ENCODE data around the gene SLC1A2. TPM values are rescaled to one million over a fixed set of nuclear protein-coding genes. Genes with fewer than 3 reads are reported as not detected.
"Not testable (repeated sequence)": the region's sequence is repeated elsewhere in the genome, so short reads cannot be mapped to it uniquely, and the experiment has no call there.

SLC1A2 gene
- total RNA-seq, 1 donor from 2014 or later, result not detected

DNA sequence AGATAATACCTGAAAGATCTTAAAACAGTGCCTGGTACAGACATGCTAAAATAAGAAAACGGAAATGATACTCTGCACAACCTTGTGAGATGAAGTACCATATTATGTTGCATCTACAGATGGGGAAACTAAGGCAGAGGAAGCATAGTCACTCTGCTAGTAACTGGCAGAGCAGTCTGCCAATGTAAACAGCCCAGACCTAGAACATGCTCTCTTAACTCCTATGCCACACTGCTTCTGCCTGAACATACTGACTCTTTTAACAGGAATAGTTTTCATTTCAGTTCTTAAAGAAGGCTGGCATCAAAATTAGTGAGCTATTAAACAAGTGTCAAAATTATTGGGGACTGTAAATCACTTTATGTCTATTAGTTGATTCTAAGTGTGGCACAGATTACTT is 180.5 kb downstream of the SLC1A2 start:
- DNase-seq, result no peak

DNA sequence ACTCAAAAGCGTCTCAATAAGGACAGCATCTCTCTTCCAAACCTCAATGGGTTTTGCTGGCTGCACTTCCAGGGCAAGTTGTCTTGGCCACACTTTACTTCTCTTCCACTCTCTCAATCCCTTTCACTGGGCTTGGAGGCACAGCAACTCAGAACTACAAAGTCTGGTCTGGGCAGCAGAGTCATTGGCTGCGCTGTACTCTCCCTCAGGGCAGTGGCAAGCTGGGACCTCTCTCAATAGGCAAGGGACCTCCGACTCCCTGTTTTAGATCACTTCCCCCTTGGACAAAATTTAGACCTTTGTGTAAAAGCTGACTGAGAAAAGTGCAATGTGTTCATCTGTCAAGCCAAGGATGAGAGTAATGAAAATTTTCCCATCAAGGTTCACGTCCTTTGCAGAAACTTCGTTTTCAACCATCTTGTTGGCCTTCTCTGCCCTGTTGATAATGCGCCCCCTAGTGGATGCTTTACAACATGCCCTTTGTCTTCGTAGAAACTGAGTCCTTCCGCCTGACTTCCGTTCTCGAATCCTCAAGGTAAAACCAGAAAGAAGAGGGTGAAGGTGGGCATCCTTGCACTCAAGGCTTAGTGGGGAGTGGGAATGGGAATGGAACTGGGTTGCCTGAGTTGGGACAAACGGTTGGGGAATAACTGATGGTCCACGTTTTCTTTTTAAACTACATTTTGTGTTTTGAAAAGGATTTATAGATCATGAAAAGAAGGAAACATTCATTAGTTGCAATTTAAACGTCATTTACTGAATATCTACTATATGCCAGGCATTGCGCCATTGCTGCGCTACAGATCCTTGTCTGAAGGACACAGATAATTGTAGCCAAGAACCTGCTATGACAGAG is 181.3 kb downstream of the SLC1A2 start:
- peak; percentile 89 for DNase-seq

DNA sequence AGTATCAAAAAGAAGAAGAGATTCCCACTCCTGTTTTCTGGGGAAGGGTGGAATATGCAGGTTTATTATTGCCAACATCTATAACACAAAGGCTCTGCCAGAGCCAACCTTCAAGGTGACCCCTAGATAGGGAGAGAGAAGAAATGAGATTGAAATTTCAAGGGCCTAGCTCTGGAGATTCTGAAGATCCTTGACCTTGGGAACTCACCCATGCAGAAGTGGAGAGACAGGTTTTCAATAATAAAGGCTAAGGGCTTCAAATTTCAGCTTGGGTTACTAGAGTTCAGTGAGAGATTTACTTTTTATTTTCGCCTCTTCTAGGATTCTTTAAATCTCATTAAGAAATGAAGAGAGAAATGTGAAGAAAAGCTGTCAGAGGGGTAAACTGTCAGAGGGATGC is 182.0 kb downstream of the SLC1A2 start:
- DNase-seq, result no peak

DNA sequence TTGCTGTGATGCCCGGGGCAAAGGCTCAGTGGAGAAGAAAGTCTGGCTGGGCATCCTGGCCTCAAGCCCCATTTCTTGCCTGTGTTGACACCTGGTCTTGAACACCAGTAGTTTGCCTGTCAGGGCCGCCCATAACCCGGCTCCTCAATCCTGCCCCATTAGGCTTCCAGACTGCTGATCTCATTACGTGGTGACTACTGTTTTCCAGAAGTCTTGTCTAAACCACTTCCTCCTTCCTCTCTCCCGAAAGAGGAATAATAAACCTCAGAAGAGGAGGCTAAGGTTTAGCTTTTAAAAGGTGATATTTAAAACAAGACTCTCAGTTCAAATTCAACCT is 182.7 kb downstream of the SLC1A2 start:
- DNase-seq, result peak; percentile 9

DNA sequence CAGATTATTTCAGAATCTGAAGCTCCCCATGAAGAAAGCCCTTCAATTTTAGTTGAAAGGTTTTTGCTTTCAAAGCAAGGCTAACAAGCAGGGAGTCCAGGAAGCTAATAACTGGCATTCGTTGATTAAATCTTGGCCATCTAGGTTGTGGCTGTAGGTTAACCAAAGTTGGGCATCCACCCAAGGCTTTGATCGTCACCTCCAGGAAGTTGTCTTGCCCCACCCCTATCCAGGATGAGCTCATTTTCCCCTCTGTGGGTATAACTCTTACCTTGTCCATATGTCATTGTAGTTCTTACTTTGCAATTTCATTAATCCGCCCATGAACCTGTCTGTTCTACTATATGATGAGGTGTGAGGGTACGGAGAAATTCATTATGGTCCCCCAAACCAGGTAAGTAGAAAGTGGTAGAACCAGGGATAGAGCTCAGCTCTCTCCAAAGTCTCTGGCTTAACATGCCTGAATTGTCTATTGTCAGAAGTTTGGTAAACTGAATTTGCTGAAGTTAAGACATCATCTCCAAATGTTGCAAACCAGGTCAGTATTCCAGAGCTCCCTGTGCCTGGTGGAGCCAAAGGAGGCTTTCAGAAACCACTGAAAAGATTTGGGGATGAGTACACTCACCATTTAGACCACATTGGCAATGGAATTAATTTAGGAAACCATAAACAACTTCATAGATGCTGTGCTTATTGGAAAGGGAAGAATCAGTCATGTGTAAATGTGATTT is 183.3 kb downstream of the SLC1A2 start:
- no peak for DNase-seq

DNA sequence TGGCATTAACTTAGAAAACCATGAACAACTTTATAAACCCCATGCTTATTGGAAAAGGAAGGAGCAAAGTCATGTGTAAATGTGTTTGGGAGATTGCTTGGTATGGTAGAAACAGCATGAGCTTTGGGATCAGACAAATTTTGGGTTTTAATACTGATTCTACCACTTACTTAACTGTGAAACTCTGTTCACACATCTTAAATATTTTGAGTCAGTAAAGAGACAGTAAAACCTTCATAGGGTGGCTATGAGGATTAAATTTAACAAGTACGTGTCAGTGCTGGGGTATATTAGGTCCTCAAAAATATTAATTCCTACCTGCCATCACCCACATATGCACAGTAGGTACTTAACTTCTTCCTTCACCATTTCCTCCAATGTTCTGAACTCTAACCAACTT is 183.9 kb downstream of the SLC1A2 start:
- DNase-seq, result no peak

DNA sequence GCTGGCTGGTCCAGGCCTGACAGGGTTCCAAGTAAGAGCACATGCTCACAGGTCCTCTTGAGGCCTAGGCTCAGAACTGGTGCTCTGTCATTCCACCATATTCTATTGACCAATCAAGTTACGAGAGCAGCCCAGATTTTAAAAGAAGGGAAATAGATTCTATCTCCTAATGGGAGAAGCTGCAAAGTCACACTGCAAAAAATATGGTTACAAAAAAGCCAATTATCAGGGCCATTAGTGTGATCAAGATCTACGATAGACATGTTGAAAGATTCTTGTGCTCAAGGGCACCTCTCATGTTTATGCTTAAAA is 184.2 kb downstream of the SLC1A2 start:
- no peak for DNase-seq

DNA sequence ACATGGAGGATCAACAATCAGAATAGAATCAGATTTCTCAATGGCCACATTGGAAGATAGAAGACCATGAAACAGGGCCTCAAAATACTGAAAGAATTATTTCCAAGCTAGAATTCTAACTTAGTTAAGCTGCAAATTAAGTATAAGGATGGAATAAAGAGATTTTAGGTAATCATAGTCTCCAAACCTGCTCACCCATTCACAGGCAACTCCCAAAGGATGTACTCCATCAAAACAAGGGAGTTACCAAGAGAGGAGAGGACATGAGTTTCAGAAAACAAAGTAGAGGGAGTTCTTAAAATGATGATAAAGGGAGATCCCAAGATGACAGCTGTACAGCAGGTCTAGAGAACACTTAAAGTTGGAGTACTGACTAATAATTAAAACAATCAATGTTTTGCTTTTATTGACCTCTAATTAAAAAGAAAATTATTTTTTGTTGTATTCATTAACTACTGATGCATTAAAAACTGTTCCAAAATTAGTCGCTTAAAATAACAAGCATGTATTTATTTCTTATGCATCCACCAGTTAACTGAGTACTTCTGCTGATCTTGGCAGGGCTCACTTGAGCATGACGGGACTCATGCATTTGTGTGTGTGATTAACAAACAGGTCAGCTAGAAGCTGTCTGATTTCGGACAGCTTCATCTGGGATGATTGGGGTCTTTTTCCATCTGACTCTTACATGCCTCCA is 184.8 kb downstream of the SLC1A2 start:
- DNase-seq, result no peak

DNA sequence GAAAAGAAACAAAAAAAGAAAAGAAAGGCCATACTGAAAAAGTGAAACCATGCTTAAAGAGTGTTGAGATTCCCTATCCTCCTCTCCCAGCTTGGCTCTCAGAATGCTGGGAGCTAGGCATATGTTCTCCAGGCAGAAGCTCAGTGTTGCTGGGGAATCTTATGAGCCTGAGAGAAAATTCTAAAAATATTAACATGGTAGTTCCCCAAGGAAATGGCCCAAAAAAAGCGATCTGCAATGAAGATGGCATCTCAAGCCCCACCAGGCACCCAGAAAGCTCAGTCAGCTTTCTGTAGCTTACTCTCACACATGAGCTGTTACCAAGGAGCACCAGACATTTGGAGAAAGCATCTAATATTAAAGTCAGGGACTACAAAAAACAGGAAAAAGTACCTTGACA is 185.8 kb downstream of the SLC1A2 start:
- no peak for DNase-seq

DNA sequence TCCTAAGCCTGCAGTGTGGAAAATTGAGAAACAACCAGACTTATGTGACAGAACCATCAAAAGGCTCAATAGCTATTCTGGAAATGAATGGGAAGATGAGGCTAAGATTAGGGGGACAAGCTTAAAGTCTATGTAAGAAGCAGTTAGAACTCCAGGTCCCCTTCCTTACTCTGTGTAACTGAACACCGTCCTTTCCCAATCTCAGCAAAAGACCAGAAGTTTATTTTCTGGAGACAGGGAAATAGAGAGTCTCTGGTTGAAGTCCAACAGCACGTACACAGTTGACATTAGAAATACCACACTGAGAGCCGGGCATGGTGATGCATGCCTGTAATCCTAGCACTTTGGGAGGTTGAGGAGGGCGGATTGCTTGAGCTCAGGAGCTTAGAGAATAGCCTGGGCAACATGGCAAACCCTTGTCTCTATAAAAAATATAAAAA is 186.4 kb downstream of the SLC1A2 start:
- DNase-seq, result no peak

DNA sequence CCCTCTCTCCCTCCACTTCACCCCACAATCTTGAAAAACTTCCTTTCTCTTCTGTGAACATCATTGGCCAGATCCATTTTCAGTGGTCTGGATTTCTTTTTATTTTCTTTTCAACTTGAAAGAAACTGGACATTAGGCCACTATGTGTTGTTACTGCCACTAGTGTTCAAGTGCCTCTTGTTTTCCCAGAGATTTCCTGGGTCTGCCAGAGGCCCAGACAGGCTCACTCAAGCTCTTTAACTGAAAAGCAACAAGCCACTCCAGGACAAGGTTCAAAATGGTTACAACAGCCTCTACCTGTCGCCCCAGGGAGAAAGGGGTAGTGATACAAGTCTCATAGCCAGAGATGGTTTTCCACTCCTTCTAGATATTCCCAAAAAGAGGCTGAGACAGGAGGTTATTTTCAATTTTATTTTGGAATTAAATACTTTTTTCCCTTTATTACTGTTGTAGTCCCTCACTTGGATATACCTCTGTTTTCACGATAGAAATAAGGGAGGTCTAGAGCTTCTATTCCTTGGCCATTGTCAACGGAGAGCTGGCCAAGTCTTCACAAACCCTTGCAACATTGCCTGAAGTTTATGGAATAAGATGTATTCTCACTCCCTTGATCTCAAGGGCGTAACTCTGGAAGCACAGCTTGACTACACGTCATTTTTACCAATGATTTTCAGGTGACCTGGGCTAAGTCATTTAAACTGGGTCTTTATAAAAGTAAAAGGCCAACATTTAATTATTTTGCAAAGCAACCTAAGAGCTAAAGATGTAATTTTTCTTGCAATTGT is 188.1 kb downstream of the SLC1A2 start:
- no peak for DNase-seq

DNA sequence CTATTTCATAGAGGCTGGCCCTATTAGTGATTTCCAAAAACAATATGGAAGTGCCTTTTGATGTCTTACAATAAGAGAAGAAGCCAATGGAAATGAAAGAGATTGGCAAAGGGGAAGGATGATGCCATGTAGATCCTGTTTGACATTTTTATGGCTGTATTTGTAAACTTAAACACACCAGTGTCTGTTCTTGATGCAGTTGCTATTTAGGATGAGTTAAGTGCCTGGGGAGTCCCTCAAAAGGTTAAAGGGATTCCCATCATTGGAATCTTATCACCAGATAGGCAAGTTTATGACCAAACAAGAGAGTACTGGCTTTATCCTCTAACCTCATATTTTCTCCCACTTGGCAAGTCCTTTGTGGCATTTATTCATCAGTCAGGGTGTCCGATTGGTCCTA is 189.0 kb downstream of the SLC1A2 start:
- no peak for DNase-seq

DNA sequence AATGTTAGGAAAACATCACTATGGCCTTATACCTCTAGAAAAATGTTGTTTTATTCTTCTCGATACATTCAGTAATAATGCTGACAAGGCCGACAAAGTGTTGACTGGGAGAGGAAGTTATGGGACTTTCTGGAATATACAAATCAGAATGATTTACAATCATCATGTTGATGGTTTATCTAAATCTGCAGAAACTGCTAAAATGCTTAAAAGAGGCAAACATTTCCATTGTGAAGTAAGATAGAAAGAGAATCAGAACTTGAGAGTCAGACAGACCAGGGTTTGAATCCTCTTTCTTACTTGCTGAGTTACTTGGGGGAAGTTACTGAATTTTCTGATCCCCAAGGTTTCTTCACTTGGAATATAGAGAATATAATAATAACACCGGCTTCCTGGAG is 191.0 kb downstream of the SLC1A2 start:
- DNase-seq, result no peak

DNA sequence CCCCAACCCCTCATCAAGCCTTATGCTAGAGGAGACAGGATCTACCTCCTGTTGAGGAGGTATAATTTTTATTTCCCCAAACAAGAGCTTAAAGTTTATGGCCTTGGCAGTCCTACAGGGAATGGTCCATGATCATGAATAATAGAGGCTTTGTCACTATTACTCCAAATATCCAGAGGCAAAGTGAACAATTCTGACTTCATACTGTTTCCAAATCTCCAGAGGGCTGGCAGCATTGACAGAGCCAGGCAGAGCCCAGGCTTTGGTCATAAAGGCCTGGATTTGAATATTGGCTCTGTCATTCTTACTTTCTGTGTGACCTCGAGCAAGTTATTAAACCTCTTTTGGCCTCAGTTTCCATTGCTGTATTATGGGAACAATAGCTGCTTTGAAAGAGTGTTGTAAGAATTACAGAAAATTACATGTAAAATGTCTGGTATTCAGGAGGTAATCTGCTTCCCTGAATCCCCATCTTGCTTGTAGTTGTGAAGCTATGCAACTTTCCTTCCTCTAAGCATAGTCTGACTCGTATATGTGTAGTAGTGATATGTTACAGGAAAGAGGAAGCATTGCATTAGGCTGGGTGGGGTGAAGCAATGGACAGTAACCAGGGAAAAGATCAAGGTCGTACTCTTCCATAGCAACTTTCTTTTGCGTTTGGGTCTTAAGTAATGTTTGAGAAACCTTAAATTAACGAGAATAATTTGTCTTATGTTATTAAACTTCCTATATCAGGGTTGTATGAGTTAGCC is 191.6 kb downstream of the SLC1A2 start:
- DNase-seq, result no peak

DNA sequence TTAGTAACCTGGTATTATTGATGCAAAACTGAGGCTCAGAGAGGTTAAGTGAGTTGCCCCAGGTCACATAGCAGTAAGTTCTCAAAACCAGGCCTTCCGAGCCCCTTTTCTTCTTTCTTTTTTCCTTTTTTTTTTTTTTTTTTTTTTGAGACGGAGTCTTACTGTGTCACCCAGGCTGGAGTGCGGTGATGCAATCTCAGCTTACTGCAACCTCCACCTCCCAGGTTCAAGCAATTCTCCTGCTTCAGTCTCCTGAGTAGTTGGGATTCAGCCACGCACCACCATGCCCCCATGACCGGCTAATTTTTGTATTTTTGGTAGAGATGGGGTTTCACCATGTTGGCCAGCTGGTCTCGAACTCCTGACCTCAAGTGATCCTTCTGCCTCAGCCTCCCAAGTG is 192.6 kb downstream of the SLC1A2 start:
- not testable (repeated sequence) for DNase-seq

DNA sequence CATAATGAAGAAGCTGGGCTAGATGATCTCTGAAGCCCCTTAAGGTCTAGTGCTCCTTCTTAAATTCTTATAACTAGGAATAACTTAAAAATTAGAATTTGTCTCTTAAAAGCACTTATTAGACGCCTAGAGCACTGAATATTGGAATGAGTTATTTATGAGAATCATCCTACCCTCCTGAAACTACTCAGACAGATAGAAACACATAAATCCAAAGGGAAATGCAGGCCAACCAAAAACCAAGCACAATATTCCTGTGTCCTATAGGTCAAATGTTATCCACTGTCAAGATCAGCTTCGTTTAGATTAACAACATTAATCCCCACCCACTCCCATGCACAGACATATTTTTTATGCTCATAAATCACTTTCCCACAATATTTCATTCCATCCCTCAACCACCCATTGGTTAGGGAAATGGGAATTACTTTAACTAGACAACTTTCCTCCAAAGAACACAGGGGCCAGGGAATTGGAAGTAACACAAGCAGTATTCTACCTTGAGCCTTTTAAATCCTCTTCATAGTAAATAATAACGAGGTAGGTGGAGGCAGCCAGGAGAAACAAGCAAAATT is 193.3 kb downstream of the SLC1A2 start:
- DNase-seq, result no peak

DNA sequence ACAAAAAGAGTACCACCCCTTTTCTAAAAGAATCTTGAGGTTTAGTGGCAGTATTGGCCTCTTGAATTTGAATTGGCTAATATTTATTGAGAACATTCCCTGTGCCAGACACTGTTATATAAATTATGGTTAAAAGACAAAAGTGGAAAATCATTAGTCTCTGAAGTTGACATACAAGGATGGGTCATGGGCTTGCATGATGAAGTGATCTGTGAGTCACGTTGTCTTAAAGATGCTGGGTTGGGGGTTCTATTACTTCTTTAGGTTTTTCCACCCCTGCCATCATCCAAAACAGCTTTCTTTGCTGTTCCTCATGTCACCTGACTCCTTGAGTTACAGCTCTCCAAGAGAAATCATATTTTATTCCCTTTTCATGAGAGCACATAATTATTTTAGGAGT is 195.4 kb downstream of the SLC1A2 start:
- DNase-seq, result no peak

DNA sequence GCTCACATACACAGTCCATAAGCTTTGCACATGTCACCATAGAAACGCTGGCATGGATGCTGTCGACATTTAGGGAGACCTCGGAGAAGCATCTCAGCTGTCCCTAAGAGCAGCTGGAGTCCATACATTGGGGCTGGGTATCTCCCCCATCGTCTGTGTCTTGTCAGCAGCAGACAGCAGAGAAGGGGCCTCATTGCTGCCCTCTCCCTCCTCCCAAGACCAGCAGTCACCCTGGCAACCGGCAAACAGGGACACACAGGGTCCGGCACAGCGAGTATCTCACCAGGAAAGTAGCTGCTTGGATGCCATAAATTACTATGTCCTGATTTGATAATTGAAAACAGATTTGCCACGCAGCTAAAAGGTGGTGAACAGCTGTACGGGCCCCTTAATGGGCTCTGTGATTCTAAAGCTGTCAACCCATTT is 196.0 kb downstream of the SLC1A2 start:
- no peak for DNase-seq

DNA sequence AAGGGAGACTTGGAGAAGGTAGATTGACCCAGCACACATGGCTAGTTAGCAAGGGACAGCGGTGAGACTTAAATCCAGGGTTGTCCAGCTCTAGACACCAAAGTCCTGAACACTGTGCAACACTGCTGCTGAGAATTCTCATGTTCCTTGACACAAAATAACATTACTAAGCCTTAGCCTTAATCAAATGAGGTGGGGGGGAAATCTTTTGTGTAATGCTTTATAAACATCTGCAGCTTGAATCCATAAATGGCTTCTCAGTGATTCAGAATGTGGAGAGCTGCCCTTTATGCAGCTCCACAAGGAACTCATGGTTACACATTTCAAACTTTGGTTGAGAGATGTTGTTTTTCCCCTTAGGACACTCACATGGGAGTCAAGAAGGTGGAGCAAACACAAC is 200.4 kb downstream of the SLC1A2 start:
- DNase-seq, result no peak

DNA sequence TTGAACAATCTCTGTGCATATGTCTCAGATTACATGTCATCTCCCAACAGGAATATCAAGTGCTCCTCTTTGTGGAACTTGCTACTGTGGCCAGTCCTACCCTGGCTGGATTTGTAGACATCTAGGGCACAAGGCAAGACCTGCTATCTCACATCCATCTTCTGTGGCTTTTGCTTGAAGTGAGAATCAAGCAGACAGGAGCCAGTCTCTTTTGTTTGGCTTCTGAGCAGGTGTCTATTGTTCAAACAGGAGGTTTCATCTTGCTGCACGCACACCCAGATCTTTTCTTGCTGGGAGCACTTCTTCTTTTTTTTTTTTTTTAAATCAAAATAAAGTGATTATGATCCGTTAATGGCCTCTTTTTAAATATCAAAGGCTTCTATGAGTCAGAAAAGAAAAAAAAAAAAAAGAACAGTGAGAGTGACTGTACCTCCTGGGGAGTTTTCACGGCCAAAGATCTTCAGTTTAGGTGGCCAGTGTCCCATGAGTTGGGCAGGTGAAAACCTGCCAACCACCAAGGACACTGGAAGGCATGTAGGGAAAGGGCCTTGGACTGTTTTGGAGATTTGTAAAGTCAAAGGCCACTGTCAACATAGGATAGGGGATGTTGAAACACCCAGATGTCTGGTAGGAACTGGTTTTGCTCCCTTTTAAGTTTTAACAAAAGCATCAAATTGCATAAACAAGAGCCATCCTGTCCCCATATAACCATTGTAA is 202.2 kb downstream of the SLC1A2 start:
- DNase-seq, result no peak

DNA sequence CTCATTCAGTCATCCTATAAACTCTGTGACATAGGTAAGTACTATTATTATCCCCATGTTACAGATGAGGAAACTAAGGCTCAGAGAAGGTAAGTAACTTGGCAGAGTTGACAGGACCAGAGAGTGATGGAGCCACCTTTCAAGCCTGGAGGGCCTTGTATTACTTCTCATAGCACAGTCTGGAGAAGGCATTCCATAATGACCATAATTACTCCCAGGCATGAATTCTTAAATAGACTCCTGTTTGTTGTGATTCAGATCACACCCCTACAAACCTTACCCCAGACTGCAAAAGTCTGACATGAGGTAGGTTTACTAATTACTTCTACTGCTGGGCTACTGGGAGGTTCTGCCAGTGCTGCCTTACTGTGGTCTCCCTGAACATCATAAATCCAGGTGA is 203.4 kb downstream of the SLC1A2 start:
- DNase-seq, result no peak
